Measurements from ENCODE around the gene JMJD4. TPM values are rescaled to one million over a fixed set of nuclear protein-coding genes. Genes with fewer than 3 reads are reported as not detected.

The JMJD4 gene
- total RNA-seq, 1 experiment from 2014 or later = 27.1 TPM

DNA sequence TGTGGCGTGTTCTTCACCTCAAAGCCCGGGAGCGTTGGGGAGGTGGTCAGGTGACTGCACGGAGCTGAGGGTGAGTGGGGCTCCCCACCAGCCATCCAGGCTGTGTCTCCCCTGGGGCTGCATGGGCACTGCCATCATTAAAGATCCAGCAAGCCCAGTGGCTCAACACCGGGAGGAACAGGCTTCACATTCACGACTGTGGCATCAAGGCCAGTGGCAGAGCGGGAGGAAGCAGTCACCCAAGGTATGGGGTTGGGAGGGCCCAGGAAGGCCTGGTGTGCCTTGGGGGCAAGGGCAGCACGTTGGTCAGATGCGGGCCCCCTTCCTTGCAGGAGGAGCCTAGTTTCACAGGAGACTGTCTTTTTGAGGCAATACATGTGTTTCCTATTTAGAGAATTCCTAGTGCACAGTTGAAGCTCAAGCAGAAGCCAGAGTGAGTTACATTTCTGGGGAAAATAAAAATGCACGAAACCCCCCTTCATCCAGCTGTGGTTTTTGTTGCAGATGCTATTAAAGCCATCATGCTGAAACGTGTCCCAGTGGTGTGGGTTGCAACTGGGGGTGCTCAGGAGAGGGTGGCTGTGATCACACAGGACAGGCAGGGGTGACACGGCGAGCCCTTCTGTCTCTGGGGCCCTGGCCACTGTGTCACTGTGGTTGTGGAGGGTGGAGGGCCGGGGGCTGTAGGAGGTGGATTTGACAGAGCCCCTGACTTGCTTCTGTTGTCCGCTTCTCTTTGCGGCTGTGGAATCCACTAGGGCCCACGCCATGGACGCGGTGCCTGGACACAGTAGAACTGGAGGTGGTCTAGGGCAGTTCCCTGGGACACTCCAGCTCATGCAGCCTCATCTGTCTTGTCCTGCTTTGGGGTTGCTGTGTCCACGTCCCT, 34.2 kb upstream of the JMJD4 start:
- Mint-ChIP-seq H3K36me3 (ENCODE audit: insufficient read depth, unreplicated experiment) (peaks cover 22% of the 10 kb centered on the region), H3K27me3 (ENCODE audit: insufficient read depth, unreplicated experiment) (no peaks in the 10 kb centered on the region), H3K9me3 (ENCODE audit: unreplicated experiment) (no peaks in the 10 kb centered on the region), H3K4me3 (ENCODE audit: unreplicated experiment) (no peak overlapping the region), H3K27ac (ENCODE audit: unreplicated experiment) (no peak overlapping the region), H3K4me1 (ENCODE audit: low read depth, unreplicated experiment) (no peaks in the 10 kb centered on the region)
- no peak for DNase-seq
- no TSS peak for BruUV-seq (replicated peaks)
- ChIA-PET CTCF (no interaction called here), POLR2A (no interaction called here)
- Histone ChIP-seq H3K36me3 (ENCODE audit: control insufficient read depth, insufficient read depth, low read length) (no peaks in the 10 kb centered on the region; the same call in none of the 2 replicates), H3K27me3 (replicated peaks; ENCODE audit: control insufficient read depth, insufficient read depth, low read length) (no peaks in the 10 kb centered on the region), H3K4me3 (ENCODE audit: low read depth, low read length) (no peak overlapping the region), H3K4me1 (no peaks in the 10 kb centered on the region), H3K9me3 (no peaks in the 10 kb centered on the region)
- intact Hi-C loops (cut with micrococcal nuclease; ENCODE audit: unreplicated experiment) = no loop called here
- TF ChIP-seq, protein P1, sequence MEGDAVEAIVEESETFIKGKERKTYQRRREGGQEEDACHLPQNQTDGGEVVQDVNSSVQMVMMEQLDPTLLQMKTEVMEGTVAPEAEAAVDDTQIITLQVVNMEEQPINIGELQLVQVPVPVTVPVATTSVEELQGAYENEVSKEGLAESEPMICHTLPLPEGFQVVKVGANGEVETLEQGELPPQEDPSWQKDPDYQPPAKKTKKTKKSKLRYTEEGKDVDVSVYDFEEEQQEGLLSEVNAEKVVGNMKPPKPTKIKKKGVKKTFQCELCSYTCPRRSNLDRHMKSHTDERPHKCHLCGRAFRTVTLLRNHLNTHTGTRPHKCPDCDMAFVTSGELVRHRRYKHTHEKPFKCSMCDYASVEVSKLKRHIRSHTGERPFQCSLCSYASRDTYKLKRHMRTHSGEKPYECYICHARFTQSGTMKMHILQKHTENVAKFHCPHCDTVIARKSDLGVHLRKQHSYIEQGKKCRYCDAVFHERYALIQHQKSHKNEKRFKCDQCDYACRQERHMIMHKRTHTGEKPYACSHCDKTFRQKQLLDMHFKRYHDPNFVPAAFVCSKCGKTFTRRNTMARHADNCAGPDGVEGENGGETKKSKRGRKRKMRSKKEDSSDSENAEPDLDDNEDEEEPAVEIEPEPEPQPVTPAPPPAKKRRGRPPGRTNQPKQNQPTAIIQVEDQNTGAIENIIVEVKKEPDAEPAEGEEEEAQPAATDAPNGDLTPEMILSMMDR (IDR thresholded peaks at IDR 0.05; ENCODE audit: insufficient read depth in 1 of 2, low read depth in 1 of 2, low read length in 1 of 2, severe bottlenecking in 1 of 2, unreplicated experiment in 1 of 2) = no peak

DNA sequence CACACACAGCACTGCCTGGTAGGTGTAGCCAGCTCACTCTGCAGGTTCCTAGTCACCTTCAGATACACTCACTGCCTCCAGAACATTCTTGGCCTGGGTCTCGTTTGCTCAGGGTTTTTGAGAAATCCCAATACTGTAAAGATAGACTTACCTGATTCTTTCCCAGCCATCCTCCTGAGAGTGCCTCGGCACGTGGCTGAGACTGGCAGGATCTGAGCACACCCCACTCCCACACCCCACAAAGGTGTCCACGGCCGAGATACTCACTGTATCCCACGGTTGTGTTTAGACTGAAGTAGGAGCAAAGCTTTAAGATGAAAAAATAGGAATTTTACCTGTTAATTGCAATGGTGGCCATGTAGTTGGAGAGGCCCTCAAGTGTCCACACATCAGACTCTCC, 33.5 kb upstream of the JMJD4 start:
- no peak for DNase-seq
- no peaks in the 10 kb centered on the region for H3K4me1 Mint-ChIP-seq (ENCODE audit: low read depth, unreplicated experiment)
- H3K9me3 ChIP-seq = no peaks in the 10 kb centered on the region
- H3K4me3 ChIP-seq (ENCODE audit: low read depth, low read length) = no peak overlapping the region
- H3K4me3 Mint-ChIP-seq (ENCODE audit: unreplicated experiment) = no peak overlapping the region
- CTCF ChIA-PET = interaction anchor here (0.6 kb wide), 1 partner anchor 313 kb away, joined by 6 read pairs; no protein-coding TSS in a partner anchor
- 0 out of 2 replicates have a peak, but pooled peaks cover 5% of the 10 kb centered on the region for H3K4me1 ChIP-seq
- POLR2A ChIA-PET = no interaction called here
- TF ChIP-seq, protein P1 (IDR thresholded peaks at IDR 0.05; ENCODE audit: insufficient read depth in 1 of 2, low read depth in 1 of 2, low read length in 1 of 2, severe bottlenecking in 1 of 2, unreplicated experiment in 1 of 2) = no peak
- no peaks in the 10 kb centered on the region for H3K9me3 Mint-ChIP-seq (ENCODE audit: unreplicated experiment)
- H3K36me3 Mint-ChIP-seq (ENCODE audit: insufficient read depth, unreplicated experiment) = peaks cover 27% of the 10 kb centered on the region
- H3K36me3 ChIP-seq (ENCODE audit: control insufficient read depth, insufficient read depth, low read length) = no peaks in the 10 kb centered on the region; the same call in none of the 2 replicates
- H3K27me3 Mint-ChIP-seq (ENCODE audit: insufficient read depth, unreplicated experiment) = no peaks in the 10 kb centered on the region
- H3K27ac Mint-ChIP-seq (ENCODE audit: unreplicated experiment) = no peak overlapping the region
- H3K27me3 ChIP-seq (replicated peaks; ENCODE audit: control insufficient read depth, insufficient read depth, low read length) = no peaks in the 10 kb centered on the region
- intact Hi-C loops (cut with micrococcal nuclease; ENCODE audit: unreplicated experiment) = no loop called here
- BruUV-seq (replicated peaks) = no TSS peak

DNA sequence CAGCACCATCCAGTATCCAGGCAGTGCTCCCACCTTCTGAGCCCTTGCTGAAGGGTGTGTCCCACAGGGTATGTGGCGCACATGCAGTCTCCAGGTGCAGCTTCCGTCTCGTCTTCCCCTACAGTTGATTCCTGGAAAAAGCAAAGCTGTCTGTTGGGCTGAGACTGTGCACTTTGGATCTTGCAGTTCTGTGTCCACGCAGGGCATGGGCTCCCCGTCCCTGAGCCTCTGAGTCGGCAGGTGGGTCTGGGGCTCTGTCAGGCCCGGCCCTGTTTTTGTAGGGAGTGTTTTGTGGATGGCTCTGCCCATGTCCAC, 33.0 kb upstream of the JMJD4 start:
- intact Hi-C loops (cut with micrococcal nuclease; ENCODE audit: unreplicated experiment) = no loop called here
- no peaks in the 10 kb centered on the region for H3K27me3 ChIP-seq (replicated peaks; ENCODE audit: control insufficient read depth, insufficient read depth, low read length)
- TF ChIP-seq, protein P1 (IDR thresholded peaks at IDR 0.05; ENCODE audit: insufficient read depth in 1 of 2, low read depth in 1 of 2, low read length in 1 of 2, severe bottlenecking in 1 of 2, unreplicated experiment in 1 of 2) = no peak
- POLR2A ChIA-PET = no interaction called here
- Mint-ChIP-seq H3K4me1 (ENCODE audit: low read depth, unreplicated experiment) (no peaks in the 10 kb centered on the region), H3K9me3 (ENCODE audit: unreplicated experiment) (no peaks in the 10 kb centered on the region), H3K4me3 (ENCODE audit: unreplicated experiment) (no peak overlapping the region), H3K27ac (ENCODE audit: unreplicated experiment) (no peak overlapping the region), H3K27me3 (ENCODE audit: insufficient read depth, unreplicated experiment) (no peaks in the 10 kb centered on the region), H3K36me3 (ENCODE audit: insufficient read depth, unreplicated experiment) (peaks cover 27% of the 10 kb centered on the region)
- no peak for DNase-seq
- H3K9me3 ChIP-seq = no peaks in the 10 kb centered on the region
- no TSS peak for BruUV-seq (replicated peaks)
- H3K4me3 ChIP-seq (ENCODE audit: low read depth, low read length) = no peak overlapping the region
- no peaks in the 10 kb centered on the region; the same call in none of the 2 replicates for H3K36me3 ChIP-seq (ENCODE audit: control insufficient read depth, insufficient read depth, low read length)
- H3K4me1 ChIP-seq = 0 out of 2 replicates have a peak, but pooled peaks cover 5% of the 10 kb centered on the region
- CTCF ChIA-PET = interaction anchor here (0.6 kb wide), 1 partner anchor 314 kb away, joined by 6 read pairs; no protein-coding TSS in a partner anchor

Measured in Caco-2 (cell line).